GM21360 (cell line): ENCODE results near the gene ZMAT5.
A peak's percentile ranks its signal among the peaks of the same experiment; 100 is the strongest.

ENCODE experiments used
- ATAC-seq: cut with Tn5 transposase; IDR thresholded peaks from one replicate; pipeline ENCODE4 v1.9.1; 2021; ENCODE audit warnings: mild to moderate bottlenecking, moderate library complexity; ENCODE audit not compliant: unreplicated experiment

The ZMAT5 gene

GRCh38 chr22:29787371-29787980 lies 20.7 kb upstream of the ZMAT5 start:
- no peak for ATAC-seq

GRCh38 chr22:29786031-29786430 lies 19.2 kb upstream of the ZMAT5 start:
- ATAC-seq, result no peak

- ATAC-seq, result no peak
Observed at GRCh38 chr22:29784451-29785361, 17.9 kb upstream of the ZMAT5 start.

DNA sequence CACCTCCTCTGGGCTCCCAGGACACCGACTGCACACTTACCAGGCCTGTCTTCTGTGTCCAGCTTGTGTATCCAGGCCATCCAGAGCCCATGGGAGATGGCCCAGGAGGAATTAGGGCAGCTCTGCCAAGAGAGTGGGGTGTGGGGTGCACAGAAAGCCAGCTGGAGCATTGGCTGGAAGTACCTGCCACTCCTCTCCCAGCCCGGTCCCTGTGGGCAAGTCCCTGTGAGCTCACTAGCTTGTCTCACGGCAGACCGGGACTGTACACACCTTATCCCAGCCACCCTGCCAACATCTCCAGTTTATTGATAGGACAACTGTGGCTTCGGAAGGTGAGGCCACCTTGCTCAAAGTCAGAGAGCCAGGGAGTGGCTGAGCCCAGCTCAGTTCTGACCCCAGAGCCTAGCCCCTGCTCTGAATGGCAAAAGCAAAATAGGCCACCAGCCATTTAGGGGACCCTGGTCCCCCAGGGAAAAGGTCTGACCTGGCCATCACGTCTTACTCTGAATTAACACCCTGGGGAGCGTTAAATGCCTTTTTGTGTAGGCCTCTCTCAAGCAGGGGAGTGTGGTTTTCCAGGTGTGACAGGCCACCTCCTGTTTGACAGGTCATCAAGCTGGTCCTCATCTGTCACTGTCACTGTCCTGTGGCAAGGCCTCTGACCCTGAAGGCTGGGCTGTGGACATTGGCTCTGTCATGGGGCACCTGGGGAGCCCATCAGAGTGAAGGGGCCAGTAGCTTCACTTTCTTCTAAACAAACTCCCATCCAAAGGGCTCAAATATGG lies 15.4 kb upstream of the ZMAT5 start:
- ATAC-seq, result no peak

GRCh38 chr22:29780748-29781676 lies 14.2 kb upstream of the ZMAT5 start:
- ATAC-seq, result no peak

DNA sequence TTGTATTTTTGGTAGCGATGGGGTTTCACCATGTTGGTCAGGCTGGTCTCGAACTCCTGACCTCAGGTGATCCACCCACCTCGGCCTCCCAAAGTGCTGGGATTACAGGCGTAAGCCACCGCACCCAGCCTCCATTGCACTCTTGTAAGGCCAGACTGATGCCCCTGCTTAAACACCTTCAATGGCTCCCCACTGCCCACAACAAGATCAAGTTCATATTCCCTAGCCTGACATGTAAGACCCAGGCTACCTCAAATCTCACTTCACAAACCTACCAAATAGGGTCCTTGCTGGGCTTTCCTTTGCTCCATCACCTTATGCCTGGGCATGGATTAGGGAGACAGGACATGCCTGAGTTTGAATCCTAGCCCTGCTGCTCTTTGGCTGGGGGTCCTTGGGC lies 13.4 kb upstream of the ZMAT5 start:
- ATAC-seq, result no peak

DNA sequence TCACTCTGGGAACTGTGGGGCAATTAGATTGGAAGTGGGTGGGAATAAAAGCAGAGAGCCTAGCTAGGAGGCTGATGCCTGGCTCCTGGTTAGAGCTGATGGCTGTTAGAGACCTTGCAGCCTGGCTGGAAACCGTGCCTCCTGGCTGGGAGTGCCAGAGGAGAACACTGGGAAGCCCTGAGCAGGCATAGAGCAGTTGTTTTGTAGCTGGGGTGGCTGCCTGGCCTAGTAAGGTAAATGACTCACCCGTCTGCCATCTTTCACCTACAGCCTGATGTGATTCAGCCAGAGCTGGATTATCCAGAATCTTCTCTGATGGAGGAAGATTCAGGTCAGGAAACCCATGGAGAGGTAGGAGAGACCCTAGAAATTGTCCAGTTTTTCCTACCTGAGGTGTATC lies 6.4 kb upstream of the ZMAT5 start:
- ATAC-seq, result no peak

GRCh38 chr22:29772170-29772641 lies 5.4 kb upstream of the ZMAT5 start:
- no peak for ATAC-seq

DNA sequence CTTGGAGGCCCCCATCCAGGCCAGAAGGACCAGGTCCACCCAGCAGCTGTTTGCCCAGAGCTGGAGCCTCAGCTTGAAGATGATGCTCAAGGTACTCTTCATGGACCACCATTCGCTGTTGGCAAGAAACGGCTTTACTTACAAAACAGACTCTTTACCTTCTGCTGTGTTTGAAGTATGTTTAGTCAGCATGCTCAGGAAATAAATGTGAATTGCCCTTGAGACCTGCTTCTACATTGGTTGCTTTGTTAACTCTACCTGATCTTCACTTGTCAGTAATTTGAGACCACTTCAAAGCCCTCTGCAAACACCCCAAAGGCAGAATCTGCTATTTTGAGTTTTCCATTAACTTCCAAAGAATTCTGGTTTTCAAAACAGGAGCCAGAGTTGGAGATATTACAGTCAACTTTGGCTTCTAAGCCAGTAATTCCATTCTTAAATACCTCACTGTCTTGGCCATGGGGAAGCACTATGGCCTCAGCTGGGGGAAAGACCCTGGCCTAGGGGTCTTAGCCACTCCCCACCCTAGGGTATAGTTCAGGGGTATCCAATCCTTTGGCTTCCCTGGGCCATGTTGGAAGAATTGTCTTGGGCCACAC lies 3.0 kb upstream of the ZMAT5 start:
- ATAC-seq, result no peak

GRCh38 chr22:29768052-29768693 lies 1.4 kb upstream of the ZMAT5 start:
- ATAC-seq, result no peak

- ATAC-seq, result peak; percentile 60
Observed at GRCh38 chr22:29767171-29768051, 604 bp upstream of the ZMAT5 start, which contains the start of gene UQCR10. Gene UQCR10, plus strand, starts transcription at chr22:29767369. Its CDS starts 30 bp downstream, at chr22:29767399.

DNA sequence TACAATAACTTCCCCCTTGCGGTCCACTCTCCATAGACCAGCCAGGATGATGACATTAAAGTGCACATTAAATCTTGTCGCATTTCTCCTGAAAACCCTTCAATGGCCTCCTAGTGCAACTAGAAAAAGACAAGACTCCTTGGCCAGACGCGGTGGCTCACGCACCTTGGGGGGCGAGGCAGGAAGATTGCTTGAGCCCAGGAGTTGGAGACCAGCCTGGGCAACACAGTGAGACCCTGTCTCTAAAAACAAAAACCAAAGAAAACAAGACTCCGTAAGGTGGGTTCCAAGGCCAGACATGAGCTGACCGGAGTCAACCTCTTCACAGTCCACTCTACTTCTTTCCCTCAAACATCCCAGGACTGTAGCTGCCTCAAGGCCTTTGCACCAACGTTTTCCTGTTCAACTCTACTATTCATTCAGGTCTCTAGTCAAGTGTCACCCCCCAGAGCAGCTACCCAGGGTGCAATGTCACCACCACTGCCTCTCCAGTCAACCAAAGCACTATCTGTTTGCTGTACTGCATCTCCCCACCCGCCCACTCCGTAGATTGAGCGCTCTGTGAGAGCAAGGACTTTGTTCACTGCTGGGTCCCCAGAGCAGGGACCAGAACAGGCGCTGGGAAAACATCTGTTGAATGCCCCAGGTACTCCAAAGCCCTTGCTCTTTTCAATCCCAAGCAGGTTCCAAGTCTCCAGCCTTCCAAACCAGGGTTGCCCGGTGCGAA lies 739 bp downstream of the ZMAT5 start:
- peak; percentile 22 for ATAC-seq

GRCh38 chr22:29762263-29762662 lies 4.5 kb downstream of the ZMAT5 start:
- no peak for ATAC-seq

- no peak for ATAC-seq
Observed at GRCh38 chr22:29758959-29759358, 7.8 kb downstream of the ZMAT5 start.

DNA sequence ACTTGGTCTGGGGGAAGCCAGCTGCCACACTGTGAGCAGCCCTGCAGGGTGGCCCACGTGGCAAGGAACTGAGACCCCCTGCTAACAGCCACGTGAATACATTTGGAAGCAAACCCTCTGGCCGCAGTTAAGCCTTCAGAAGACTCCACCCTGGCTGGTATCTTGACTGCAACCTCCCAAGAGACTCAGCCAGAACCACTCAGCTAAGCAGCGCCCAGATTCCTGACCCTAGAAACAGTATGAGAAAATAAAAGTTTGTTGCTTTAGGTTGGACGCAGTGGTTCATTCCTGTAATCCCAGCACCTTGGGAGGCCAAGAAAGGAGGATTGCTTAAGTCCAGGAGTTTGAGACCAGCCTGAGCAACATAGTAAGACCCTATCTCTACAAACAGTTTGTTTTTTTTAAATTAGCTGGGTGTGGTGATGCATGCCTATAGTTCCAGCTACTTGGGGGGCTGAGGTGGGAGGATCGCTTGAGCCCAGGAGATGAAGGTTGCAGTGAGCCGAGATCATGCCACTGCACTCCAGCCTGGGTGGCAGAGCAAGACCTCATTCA lies 8.7 kb downstream of the ZMAT5 start:
- ATAC-seq, result no peak

- ATAC-seq, result no peak
Observed at GRCh38 chr22:29757096-29757495, 9.7 kb downstream of the ZMAT5 start.

DNA sequence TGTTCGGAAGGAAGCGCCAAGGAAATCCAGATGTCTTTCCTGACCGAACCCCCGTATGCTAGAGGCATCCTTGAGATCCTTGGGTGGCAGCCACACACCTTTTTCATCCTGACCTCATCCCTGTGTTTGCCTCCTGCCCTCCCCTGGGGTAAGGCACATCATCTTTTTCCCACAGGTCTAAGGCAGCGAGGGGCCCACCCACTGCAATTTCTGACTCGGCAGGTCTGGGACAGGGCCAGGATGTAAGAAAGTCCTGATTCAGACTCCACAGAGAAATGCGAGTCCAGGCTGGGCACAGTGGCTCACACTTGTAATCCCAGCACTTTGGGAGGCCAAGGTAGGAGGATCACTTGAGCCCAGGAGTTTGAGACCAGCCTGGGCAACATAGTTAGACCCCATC lies 10.5 kb downstream of the ZMAT5 start:
- ATAC-seq, result no peak
